Adrenal gland (tissue), 12 donors: ENCODE data around the gene CCDC81. TPM values are rescaled to one million over a fixed set of nuclear protein-coding genes. Genes with fewer than 3 reads are reported as not detected.

Source experiments
- DNase-seq, 7 donors: peaks; one replicate each; pipeline ENCODE4 v3.0.0-alpha.2; 2019 to 2020
- H3K27ac ChIP-seq, 5 donors: fragments of 200-600 bp; sonication (generic) in 4 of 5; 1 replicate in 3 of 5; 2 replicates in 2 of 5; pipeline versions ENCODE4 v1.5.1 to v1.8.0; 2016 to 2020; ENCODE audit warnings: mild to moderate bottlenecking in 1 of 5
- H3K27me3 ChIP-seq: fragments of 200-600 bp; 2 replicates; pipeline ENCODE4 v1.8.0; 2021
- H3K36me3 ChIP-seq, 2 donors: fragments of 200-600 bp; replicated peaks in 1 of 2; 1 replicate in 1 of 2; 2 replicates in 1 of 2; pipeline versions ENCODE4 v1.5.1 to v1.8.0; 2018 to 2022
- H3K4me1 ChIP-seq, 2 donors: fragments of 200-600 bp; replicated peaks in 1 of 2; 1 replicate in 1 of 2; 2 replicates in 1 of 2; pipeline versions ENCODE4 v1.5.1 to v1.8.0; 2018 to 2021
- H3K4me3 ChIP-seq, 4 donors: fragments of 200-600 bp; sonication (generic) in 3 of 4; one replicate each; pipeline ENCODE4 v1.5.1; 2016 to 2018
- H3K9me3 ChIP-seq, 3 donors: fragments of 200-600 bp; sonication (generic) in 1 of 3; replicated peaks in 1 of 3; 1 replicate in 2 of 3; 2 replicates in 1 of 3; pipeline versions ENCODE4 v1.5.1 to v1.8.0; 2016 to 2021
- CTCF ChIP-seq, 6 experiments: fragments of 450-650 bp in 4 of 6; fragments of 200-600 bp in 2 of 6; sonication (generic) in 1 of 6; IDR thresholded peaks; 1 replicate in 5 of 6; 2 replicates in 1 of 6; pipeline versions ENCODE4 v1.5.1 to v1.8.0; 2016 to 2021; ENCODE audit warnings: antibody characterized with exemption in 6 of 6, mild to moderate bottlenecking in 2 of 6, moderate library complexity in 1 of 6
- POLR2A ChIP-seq, 2 donors: fragments of 450-650 bp; IDR thresholded peaks; one replicate each; pipeline ENCODE4 v1.6.1; 2017; ENCODE audit warnings: antibody characterized with exemption in 2 of 2, mild to moderate bottlenecking in 2 of 2, moderate library complexity in 1 of 2
- WGBS, 4 donors: extraction: QIAGEN DNeasy Blood & Tissue Kit in 2 of 4; methylation state at CpG; one replicate each; pipeline versions ENCODE4 v1.1.5 to v1.1.7; 2013 to 2017; 5-methylcytosine and 5-hydroxymethylcytosine counted together
- intact Hi-C, 2 donors: fragments of 100-400 bp; cut with DNase I; formaldehyde crosslinking; loops; one replicate each; pipeline versions ENCODE4 v1.14.1 to v1.15.0; 2022 to 2023
- polyA plus RNA-seq, 3 donors: library from polyadenylated mRNA; stranded (reverse); fragments of 200-250 nt in 2 of 3; fragments of 350-450 nt in 1 of 3; fragmentation: Illumina TruSeq in 1 of 3; extraction: RNeasy Lipid Tissue Mini Kit (QIAGEN cat#74804) in 1 of 3; gene quantifications; one replicate each; pipeline ENCODE4 v1.2.3, GENCODE V29; 2013 to 2014
- total RNA-seq, 9 donors: library from RNA; depleted of rRNA in 4 of 9; stranded (reverse); fragments of >200 nt in 4 of 9; fragments of 120-200 nt in 1 of 9; fragmentation: NEBNext Ultra II Directional in 1 of 9; extraction: Animal tissue kit (Norgen Biotek cat#: 25700) in 1 of 9; gene quantifications; one replicate each; pipeline versions ENCODE4 v1.1.0 to v1.2.4, GENCODE V29; 2013 to 2023
- donor health status: healthy with polysubstance abuse.
- donor health status: Bipolar disorder and iron deficiency.
- donor health status: DM: yes; HTN: yes; CAD: no.
- donor health status: DM: no; HTN: no; CAD: no.
- donor health status: DM: no; HTN: no; CAD: no.
- donor health status: DM: yes; HTN: yes; CAD: no.

Gene CCDC81
- total and polyA plus RNA-seq, 12 donors, result 0.18 to 3.0 (median 0.69) TPM; not detected in 2

- no peaks in the 10 kb centered on the region for H3K4me1 ChIP-seq
- no peaks in the 10 kb centered on the region for H3K9me3 ChIP-seq
- no peaks in the 10 kb centered on the region for H3K27me3 ChIP-seq
- H3K27ac ChIP-seq, result no peak overlapping the region
- TF ChIP-seq POLR2A (IDR thresholded peaks at IDR 0.05), result no peak
- TF ChIP-seq CTCF (IDR thresholded peaks at IDR 0.05), result no peak
- 84 to 92% (median 89%) methylated on average over 2 of the region's 2 CpGs for WGBS, 4 donors
- no peaks in the 10 kb centered on the region for H3K36me3 ChIP-seq
- H3K4me3 ChIP-seq, result no peak overlapping the region
- no peak for DNase-seq
- intact Hi-C loops, result no loop called here
Observed at GRCh38 chr11:86386746-86387145, 12.1 kb downstream of the CCDC81 start.

GRCh38 chr11:86388198-86388597 lies 13.5 kb downstream of the CCDC81 start:
- Histone ChIP-seq H3K27ac (no peak overlapping the region), H3K4me1 (no peaks in the 10 kb centered on the region), H3K36me3 (no peaks in the 10 kb centered on the region), H3K27me3 (no peaks in the 10 kb centered on the region), H3K4me3 (no peak overlapping the region), H3K9me3 (no peaks in the 10 kb centered on the region)
- TF ChIP-seq POLR2A (IDR thresholded peaks at IDR 0.05) (no peak), CTCF (IDR thresholded peaks at IDR 0.05) (no peak)
- WGBS, 4 donors, result 74 to 86% (median 82%) methylated on average over 4 of the region's 4 CpGs
- DNase-seq, result no peak
- intact Hi-C loops, result no loop called here

DNA sequence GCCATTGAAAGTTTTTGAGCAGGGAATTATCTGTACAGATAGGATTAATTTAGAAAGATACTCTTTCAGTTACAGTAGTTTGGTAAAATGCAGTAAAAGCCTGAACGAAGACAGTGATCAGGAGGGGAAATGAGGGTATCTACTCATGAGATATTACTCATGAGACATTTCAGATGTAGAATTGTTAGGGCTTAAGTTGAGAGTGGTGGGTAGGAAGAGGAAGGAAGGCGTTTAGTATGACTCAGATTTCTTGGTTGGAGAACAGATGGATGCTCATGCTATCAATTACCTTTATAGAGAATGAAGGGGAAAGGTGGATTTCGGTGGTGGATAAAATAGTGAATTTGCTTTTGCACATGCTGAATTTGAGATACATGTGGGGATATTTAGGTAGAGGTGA lies 15.8 kb downstream of the CCDC81 start:
- 80 to 88% (median 86%) methylated on average over 3 of the region's 3 CpGs for WGBS, 4 donors
- TF ChIP-seq CTCF (IDR thresholded peaks at IDR 0.05) (no peak), POLR2A (IDR thresholded peaks at IDR 0.05) (no peak)
- intact Hi-C loops, result no loop called here
- H3K27me3 ChIP-seq, result no peaks in the 10 kb centered on the region
- no peaks in the 10 kb centered on the region for H3K9me3 ChIP-seq
- no peak overlapping the region for H3K27ac ChIP-seq
- no peak overlapping the region for H3K4me3 ChIP-seq
- peaks cover 7 to 17% of the 10 kb centered on the region in 2 donors for H3K4me1 ChIP-seq
- H3K36me3 ChIP-seq, result no peaks in the 10 kb centered on the region
- no peak for DNase-seq

GRCh38 chr11:86395061-86395551 lies 20.4 kb downstream of the CCDC81 start:
- Histone ChIP-seq H3K4me3 (no peak overlapping the region), H3K27ac (peak overlapping the region in 3 of 5 donors; percentile 27 to 45 (median 38)), H3K4me1 (peaks cover 7 to 18% of the 10 kb centered on the region in 2 donors), H3K36me3 (no peaks in the 10 kb centered on the region), H3K9me3 (no peaks in the 10 kb centered on the region), H3K27me3 (no peaks in the 10 kb centered on the region)
- 23 to 27% (median 25%) methylated on average over 6 of the region's 6 CpGs for WGBS, 4 donors
- intact Hi-C loops, result no loop called here
- DNase-seq, result peak; percentile 38 to 83 (median 77)
- TF ChIP-seq POLR2A (IDR thresholded peaks at IDR 0.05), result no peak
- TF ChIP-seq CTCF (IDR thresholded peaks at IDR 0.05), result no peak
